H1 (cell line): Measurements from ENCODE around the gene MSI2. TPM values are rescaled to one million over a fixed set of nuclear protein-coding genes. Genes with fewer than 3 reads are reported as not detected.

ENCODE experiments used
- CTCF ChIA-PET: fragments of 300-600 bp; sonication (Branson Sonifier 250); formaldehyde crosslinking; loops from one replicate; lab custom pipeline; 2021; ENCODE audit not compliant: partially characterized antibody; lab: Charles Lee
- POLR2A ChIA-PET: fragments of 300-600 bp; sonication (Branson Sonifier 250); formaldehyde crosslinking; loops from one replicate; lab custom pipeline; 2021; ENCODE audit warnings: inconsistent platforms; ENCODE audit not compliant: partially characterized antibody; lab: Charles Lee
- DNase-seq, 2 experiments: peaks; one replicate each; pipeline versions ENCODE4 v3.0.0 to v3.0.0-alpha.2; 2010 to 2022; ENCODE audit warnings: low spot score in 2 of 2, low read depth in 1 of 2, mixed read lengths in 1 of 2
- FAIRE-seq: peaks from 2 replicates; lab custom pipeline; 2011; peaks lifted over from hg19 to GRCh38; lab: Jason Lieb, UNC
- H2AFZ ChIP-seq: 2 replicates; pipeline ENCODE4 v1.8.1; 2012; ENCODE audit warnings: low read length, inconsistent platforms
- H2AK5ac ChIP-seq: 2 replicates; pipeline ENCODE4 v1.6.1; 2013; ENCODE audit warnings: low read depth, low read length
- H2BK120ac ChIP-seq: replicated peaks from 2 replicates; pipeline ENCODE3; 2013; ENCODE audit warnings: low read depth, low read length, inconsistent platforms
- H2BK12ac ChIP-seq: 2 replicates; pipeline ENCODE4 v1.6.1; 2013; ENCODE audit warnings: low read depth, low read length
- H2BK15ac ChIP-seq: 2 replicates; pipeline ENCODE4 v1.6.1; 2013; ENCODE audit warnings: low read length
- H2BK20ac ChIP-seq: 2 replicates; pipeline ENCODE4 v1.6.1; 2013; ENCODE audit warnings: low read length
- H2BK5ac ChIP-seq: 2 replicates; pipeline ENCODE4 v1.6.1; 2013; ENCODE audit warnings: low read depth, low read length
- H3K14ac ChIP-seq: 2 replicates; pipeline ENCODE4 v1.6.1; 2013; ENCODE audit warnings: inconsistent platforms; ENCODE audit not compliant: insufficient read length
- H3K18ac ChIP-seq: 2 replicates; pipeline ENCODE4 v1.6.1; 2013; ENCODE audit warnings: low read length; ENCODE audit errors: extremely low read depth
- H3K23ac ChIP-seq: 2 replicates; pipeline ENCODE4 v1.6.1; 2013; ENCODE audit warnings: inconsistent platforms; ENCODE audit not compliant: insufficient read length
- H3K23me2 ChIP-seq: 2 replicates; pipeline ENCODE4 v1.6.1; 2013; ENCODE audit warnings: low read depth, low read length
- H3K27ac ChIP-seq: 2 replicates; pipeline ENCODE4 v1.6.1; 2011; ENCODE audit warnings: low read depth, low read length, inconsistent platforms
- H3K27me3 ChIP-seq, 4 experiments: replicated peaks in 1 of 4; 1 replicate in 1 of 4; 2 replicates in 3 of 4; pipeline versions ENCODE4 v1.6.1 to v1.8.1; 2011 to 2013; ENCODE audit warnings: low read length in 3 of 4, mild to moderate bottlenecking in 3 of 4, inconsistent platforms in 2 of 4, mixed read lengths in 2 of 4, moderate library complexity in 1 of 4; ENCODE audit not compliant: control insufficient read depth in 3 of 4, insufficient read depth in 3 of 4; ENCODE audit errors: extremely low read depth in 1 of 4
- H3K36me3 ChIP-seq, 4 experiments: 2 replicates each; pipeline versions ENCODE4 v1.6.1 to v1.8.1; 2011 to 2013; ENCODE audit warnings: mild to moderate bottlenecking in 4 of 4, low read length in 3 of 4, moderate library complexity in 2 of 4, control low read depth in 1 of 4, inconsistent platforms in 1 of 4; ENCODE audit not compliant: insufficient read depth in 4 of 4, control insufficient read depth in 2 of 4
- H3K4ac ChIP-seq: replicated peaks from 2 replicates; pipeline ENCODE3; 2013; ENCODE audit warnings: low read length, low read depth, mixed read lengths, inconsistent platforms; ENCODE audit not compliant: insufficient read length
- H3K4me1 ChIP-seq, 4 experiments: replicated peaks in 1 of 4; 1 replicate in 1 of 4; 2 replicates in 3 of 4; pipeline versions ENCODE4 v1.6.1 to v1.8.1; 2011 to 2013; ENCODE audit warnings: low read length in 3 of 4, inconsistent platforms in 2 of 4, mixed read lengths in 1 of 4; ENCODE audit not compliant: insufficient read depth in 4 of 4, control insufficient read depth in 3 of 4
- H3K4me2 ChIP-seq, 2 experiments: 2 replicates each; pipeline versions ENCODE4 v1.6.1 to v1.8.1; 2011 to 2013; ENCODE audit warnings: low read depth in 2 of 2, low read length in 2 of 2, control low read depth in 1 of 2, inconsistent platforms in 1 of 2, mild to moderate bottlenecking in 1 of 2; ENCODE audit not compliant: insufficient read depth in 1 of 2
- H3K4me3 ChIP-seq, 4 experiments: fragments of 200-600, 300-600 bp in 1 of 4; sonication (generic), shearing (Covaris generic), sonication (Bioruptor Twin) in 1 of 4; 2 replicates each; pipeline versions ENCODE4 v1.5.1 to v1.8.1; 2011 to 2016; ENCODE audit warnings: low read length in 4 of 4, low read depth in 3 of 4, control low read depth in 2 of 4, inconsistent platforms in 2 of 4, mild to moderate bottlenecking in 2 of 4, mixed read lengths in 1 of 4, moderate library complexity in 1 of 4; ENCODE audit not compliant: insufficient read depth in 2 of 4; ENCODE audit errors: extremely low read depth in 1 of 4
- H3K56ac ChIP-seq: replicated peaks from 2 replicates; pipeline ENCODE3; 2013; ENCODE audit warnings: low read depth, mild to moderate bottlenecking, mixed read lengths, low read length, inconsistent platforms; ENCODE audit not compliant: insufficient read length
- H3K79me1 ChIP-seq: 2 replicates; pipeline ENCODE4 v1.6.1; 2013; ENCODE audit warnings: low read depth, low read length, control low read depth
- H3K79me2 ChIP-seq, 2 experiments: 2 replicates each; pipeline versions ENCODE4 v1.6.1 to v1.8.1; 2012 to 2013; ENCODE audit warnings: low read length in 2 of 2, mild to moderate bottlenecking in 2 of 2, inconsistent platforms in 1 of 2; ENCODE audit not compliant: insufficient read depth in 2 of 2, control insufficient read depth in 1 of 2
- H3K9ac ChIP-seq, 4 experiments: replicated peaks in 1 of 4; 1 replicate in 1 of 4; 2 replicates in 3 of 4; pipeline versions ENCODE4 v1.6.1 to v1.8.1; 2011 to 2013; ENCODE audit warnings: low read depth in 3 of 4, low read length in 3 of 4, control low read depth in 2 of 4, mild to moderate bottlenecking in 2 of 4, moderate library complexity in 2 of 4, inconsistent platforms in 1 of 4; ENCODE audit errors: extremely low read depth in 1 of 4
- H3K9me3 ChIP-seq, 2 experiments: 2 replicates each; pipeline versions ENCODE4 v1.6.1 to v1.8.1; 2012 to 2013; ENCODE audit warnings: mild to moderate bottlenecking in 2 of 2, moderate library complexity in 2 of 2, control low read depth in 1 of 2, inconsistent platforms in 1 of 2, low read depth in 1 of 2, low read length in 1 of 2, mixed read lengths in 1 of 2; ENCODE audit not compliant: insufficient read depth in 2 of 2
- H4K20me1 ChIP-seq, 2 experiments: replicated peaks in 1 of 2; 2 replicates each; pipeline versions ENCODE3 to v1.8.1; 2011 to 2013; ENCODE audit warnings: inconsistent platforms in 2 of 2, low read length in 2 of 2, mild to moderate bottlenecking in 1 of 2; ENCODE audit not compliant: insufficient read depth in 2 of 2, control insufficient read depth in 1 of 2
- H4K5ac ChIP-seq: 2 replicates; pipeline ENCODE4 v1.6.1; 2013; ENCODE audit warnings: low read length, low read depth, mixed read lengths, inconsistent platforms; ENCODE audit not compliant: insufficient read length
- H4K8ac ChIP-seq: 2 replicates; pipeline ENCODE4 v1.8.0; 2013; ENCODE audit warnings: mild to moderate bottlenecking, moderate library complexity, low read length, inconsistent platforms; ENCODE audit not compliant: insufficient read depth; ENCODE audit errors: extremely low read depth
- H4K91ac ChIP-seq: replicated peaks from 2 replicates; pipeline ENCODE3; 2013; ENCODE audit warnings: low read length, mixed read lengths, inconsistent platforms; ENCODE audit not compliant: insufficient read length
- BACH1 ChIP-seq: IDR thresholded peaks from 2 replicates; pipeline ENCODE4 v1.6.1; 2012; ENCODE audit warnings: low read length, improper control_type of control experiment
- FOSL1 ChIP-seq: IDR thresholded peaks from 2 replicates; pipeline ENCODE4 v1.6.1; 2011; ENCODE audit warnings: mild to moderate bottlenecking, low read depth, low read length, moderate library complexity; ENCODE audit not compliant: insufficient read depth
- KDM4A ChIP-seq: IDR thresholded peaks from one replicate; pipeline ENCODE4 v1.7.1; 2012; ENCODE audit warnings: low read depth, mild to moderate bottlenecking, moderate library complexity, low read length, inconsistent platforms; ENCODE audit not compliant: severe bottlenecking
- MAFK ChIP-seq: IDR thresholded peaks from 2 replicates; pipeline ENCODE4 v1.6.1; 2012; ENCODE audit warnings: low read depth, mild to moderate bottlenecking, improper control_type of control experiment, low read length
- NANOG ChIP-seq: IDR thresholded peaks from 2 replicates; pipeline ENCODE4 v1.6.1; 2011; ENCODE audit warnings: low read length, low read depth, mild to moderate bottlenecking, inconsistent platforms; ENCODE audit not compliant: insufficient read depth, poor library complexity, severe bottlenecking
- NRF1 ChIP-seq: IDR thresholded peaks from 2 replicates; pipeline ENCODE4 v1.6.1; 2011; ENCODE audit warnings: mild to moderate bottlenecking, low read depth, low read length, improper control_type of control experiment
- RXRA ChIP-seq: IDR thresholded peaks from 2 replicates; pipeline ENCODE4 v1.6.1; 2011; ENCODE audit warnings: low read depth, mild to moderate bottlenecking, low read length, moderate library complexity; ENCODE audit not compliant: insufficient read depth
- SAP30 ChIP-seq: fragments of 300-600 bp; sonication (generic); IDR thresholded peaks from 2 replicates; pipeline ENCODE4 v1.7.1; 2012; ENCODE audit warnings: low read length, moderate library complexity, mild to moderate bottlenecking, inconsistent platforms; ENCODE audit not compliant: insufficient read depth, insufficient replicate concordance
- SIX5 ChIP-seq: IDR thresholded peaks from 2 replicates; pipeline ENCODE4 v1.6.1; 2011; ENCODE audit warnings: mild to moderate bottlenecking, low read depth, low read length
- SP1 ChIP-seq: IDR thresholded peaks from 2 replicates; pipeline ENCODE4 v1.6.1; 2011; ENCODE audit warnings: low read depth, low read length
- TEAD4 ChIP-seq: IDR thresholded peaks from 2 replicates; pipeline ENCODE4 v1.6.1; 2012; ENCODE audit warnings: low read depth, low read length, inconsistent platforms, mixed read lengths
- WGBS, 2 experiments: shearing (Covaris generic) in 1 of 2; methylation state at CpG; one replicate each; pipeline versions ENCODE4 v1.1.6 to v1.1.7; 2013 to 2015; ENCODE audit warnings: low lambda C conversion rate in 2 of 2, mixed read lengths in 2 of 2, inconsistent platforms in 1 of 2, low coverage in 1 of 2, missing lambda C conversion rate in 1 of 2; ENCODE audit not compliant: insufficient replicate concordance in 2 of 2, insufficient coverage in 1 of 2, insufficient read length in 1 of 2; ENCODE audit errors: extremely low coverage in 1 of 2, missing lambda C conversion rate in 1 of 2; 5-methylcytosine and 5-hydroxymethylcytosine counted together
- polyA plus RNA-seq, 7 experiments: library from polyadenylated mRNA; depleted of rRNA in 3 of 7; stranded (reverse) in 5 of 7; unstranded in 2 of 7; fragments of >200 nt in 5 of 7; fragments of 200-250 nt in 2 of 7; gene quantifications; 1 replicate in 5 of 7; 2 replicates in 1 of 7; 4 replicates in 1 of 7; pipeline versions ENCODE4 v1.2.1 to v1.2.3, GENCODE V29; 2011 to 2013; ENCODE audit warnings: missing spikeins in 2 of 7, mixed read lengths in 2 of 7
- total RNA-seq: library from RNA; stranded (reverse); fragmentation: NEBNext Ultra II Directional; extraction: Animal tissue kit (Norgen Biotek cat#: 25700); gene quantifications from 2 replicates; pipeline ENCODE4 v1.2.1, GENCODE V29; 2021
- TF ChIP-seq, protein P1 (sequence below): IDR thresholded peaks from 2 replicates; pipeline ENCODE4 v1.6.1; 2012; ENCODE audit warnings: inconsistent platforms

The MSI2 gene
- total and polyA plus RNA-seq, 2 of the 8 experiments (the other 6 are each of a cell fraction or from before 2014, with no cell fraction given) = 36.7 to 80.6 TPM

DNA sequence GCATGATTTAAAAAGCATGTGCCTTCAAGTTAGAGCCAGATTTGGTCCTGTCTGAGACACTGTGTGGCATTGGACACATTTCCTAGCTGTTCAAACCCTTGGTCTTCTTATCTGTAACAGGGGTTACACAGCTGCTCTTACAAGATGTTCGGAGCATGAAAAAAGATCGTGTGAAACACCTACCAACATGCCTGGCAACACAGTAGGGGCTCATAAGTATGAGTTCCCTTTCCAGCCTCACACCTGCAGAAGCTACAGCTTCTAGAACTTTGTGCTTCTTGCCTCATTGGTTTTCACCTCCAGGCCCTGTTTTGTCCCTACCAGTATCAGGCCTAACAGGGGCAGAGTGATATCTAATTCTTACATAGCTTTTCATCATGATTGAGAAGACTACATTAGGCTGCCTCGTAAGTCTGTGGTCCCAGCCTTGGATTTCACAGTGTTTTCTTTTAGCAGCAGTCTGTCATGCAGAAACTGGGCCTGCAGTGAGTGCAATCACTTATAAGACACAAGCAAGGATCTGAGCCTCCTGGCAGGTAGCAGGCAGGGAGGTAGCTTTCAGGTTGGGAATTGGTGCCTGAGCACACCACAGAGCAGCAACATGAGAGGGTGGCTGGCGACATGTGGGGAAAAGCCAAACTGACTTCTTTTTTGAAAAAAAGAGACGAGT, 410.0 kb downstream of the MSI2 start:
- Histone ChIP-seq H3K14ac (no peak overlapping the region), H3K4me1 (peaks cover 14 to 24% (median 20%) of the 10 kb centered on the region in 4 experiments), H3K9ac (no peak overlapping the region), H3K27ac (no peak overlapping the region), H2AK5ac (0 out of 2 replicates have a peak overlapping the region, but pooled peaks have one; percentile 33), H2BK5ac (no peak overlapping the region; the same call in 1 of the 2 replicates), H3K79me1 (no peaks in the 10 kb centered on the region), H2BK120ac (no peak overlapping the region), H4K8ac (no peak overlapping the region), H2BK15ac (0 out of 2 replicates have a peak overlapping the region, but pooled peaks have one; percentile 23), H4K5ac (no peak overlapping the region), H3K4me3 (no peak overlapping the region), H3K9me3 (no peaks in the 10 kb centered on the region), H2BK12ac (peak overlapping the region; percentile 56; the same call in 1 of the 2 replicates), H3K4me2 (no peak overlapping the region), H3K23me2 (peaks cover 2% of the 10 kb centered on the region; the same call in 1 of the 2 replicates), H3K36me3 (no peaks in the 10 kb centered on the region), H4K91ac (no peak overlapping the region), H3K18ac (no peak overlapping the region), H3K4ac (no peak overlapping the region), H2AFZ (no peak overlapping the region), H3K56ac (no peak overlapping the region), H2BK20ac (no peak overlapping the region), H3K79me2 (no peaks in the 10 kb centered on the region), H4K20me1 (no peaks in the 10 kb centered on the region), H3K27me3 (no peaks in the 10 kb centered on the region), H3K23ac (no peak overlapping the region)
- FAIRE-seq = no peak
- WGBS, 2 experiments = 88% methylated on average over 5 of the region's 5 CpGs; no CpG with 5 or more reads in 1 of the 2 experiments
- ChIA-PET POLR2A (interaction anchor here (0.6 to 2.6 kb wide), 2 partner anchors 16 to 409 kb away, joined by 3 to 7 read pairs; no protein-coding TSS in a partner anchor), CTCF (interaction anchor here (0.5 to 2.3 kb wide), 11 partner anchors 10 to 552 kb away, joined by 3 to 11 read pairs (median 3); no protein-coding TSS in a partner anchor)
- peak in 1 of 2 experiments; percentile 34 for DNase-seq
- TF ChIP-seq SIX5 (no peak), KDM4A (no peak), SP1 (no peak), SAP30 (no peak), TEAD4 (no peak), RXRA (no peak), FOSL1 (no peak), BACH1 (no peak), NANOG (no peak), NRF1 (no peak), MAFK (no peak)
- TF ChIP-seq, protein P1, sequence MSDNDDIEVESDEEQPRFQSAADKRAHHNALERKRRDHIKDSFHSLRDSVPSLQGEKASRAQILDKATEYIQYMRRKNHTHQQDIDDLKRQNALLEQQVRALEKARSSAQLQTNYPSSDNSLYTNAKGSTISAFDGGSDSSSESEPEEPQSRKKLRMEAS = no peak
